ACHN (cell line): ENCODE measurements around the gene USB1.

Source experiments
- DNase-seq: peaks from one replicate; pipeline ENCODE4 v3.0.0-alpha.2; 2015
- in situ Hi-C: cut with HindIII; loops from 2 replicates; pipeline ENCODE4 v1.10.0; 2017; ENCODE audit warnings: low sequenced_read_pairs, low pct_ligation_motif_present, low pct_unique_long_range_greater_than_20kb

Gene USB1

GRCh38 chr16:58053682-58054005 lies 52.4 kb downstream of the USB1 start:
- no peak for DNase-seq
- in situ Hi-C loops: no loop called here

- DNase-seq: no peak
Observed at GRCh38 chr16:58054289-58054688, 53.1 kb downstream of the USB1 start.

DNA sequence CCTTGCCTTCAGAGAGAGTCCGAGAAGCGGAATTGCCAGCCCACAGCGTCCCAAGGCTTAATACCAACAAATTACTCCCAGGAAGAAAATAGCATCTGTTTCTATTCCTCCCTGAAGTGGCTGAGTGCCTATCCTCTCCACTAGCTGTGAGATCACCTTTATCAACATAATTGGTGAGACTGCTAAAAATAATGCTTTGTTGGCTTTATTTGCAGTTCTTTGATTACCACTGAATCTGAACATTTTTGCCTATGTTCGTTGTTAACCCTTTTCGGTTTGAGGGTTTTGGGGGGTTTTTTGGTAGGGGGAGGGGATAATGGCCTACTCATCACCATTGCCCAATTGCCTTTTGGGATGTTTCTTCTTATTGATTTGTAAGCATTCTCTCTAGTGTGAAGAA lies 55.4 kb downstream of the USB1 start:
- no peak for DNase-seq
- in situ Hi-C loops: no loop called here

More at GRCh38 chr16:58054289-58054688, 53.1 kb downstream of the USB1 start:
- in situ Hi-C loops: no loop called here

DNA sequence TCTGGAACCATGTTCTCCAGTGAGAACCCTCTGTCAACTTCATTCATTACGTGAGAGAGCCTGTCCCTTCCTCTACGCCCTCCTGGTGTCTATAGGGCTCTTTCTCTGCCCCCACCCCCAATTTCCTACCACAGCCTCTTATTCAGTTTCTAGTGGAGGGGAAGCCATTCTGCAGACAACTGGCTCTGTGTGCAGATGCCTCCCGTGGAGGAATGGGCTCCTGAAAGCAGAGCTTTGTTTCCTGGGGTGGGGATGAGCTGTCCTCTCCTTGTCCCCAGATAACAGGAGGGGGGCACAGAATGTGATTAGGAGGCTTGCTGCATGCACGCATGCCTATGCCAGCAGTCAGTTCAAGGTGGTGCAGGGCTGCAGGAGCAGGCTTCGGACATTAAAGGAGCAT lies 55.9 kb downstream of the USB1 start:
- in situ Hi-C loops: no loop called here
- no peak for DNase-seq

DNA sequence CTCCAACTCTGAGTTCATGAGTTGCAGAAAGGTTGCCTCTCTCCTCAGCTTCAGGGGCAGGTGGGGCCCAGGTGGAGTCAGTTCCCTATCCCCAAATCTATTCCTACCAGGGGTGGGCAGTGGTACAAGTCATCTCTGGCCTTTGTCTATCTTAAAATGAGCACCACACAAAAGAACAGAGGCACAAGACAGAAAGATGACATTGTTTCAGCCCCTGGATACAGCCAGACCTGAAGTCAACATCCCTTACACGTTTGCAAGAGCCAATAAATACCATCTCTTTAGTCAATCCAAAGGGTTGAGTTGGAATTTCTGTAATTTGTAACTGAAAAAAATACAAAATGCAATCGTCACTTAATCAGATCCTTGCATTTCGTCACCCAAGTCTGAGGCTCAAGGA lies 56.6 kb downstream of the USB1 start:
- in situ Hi-C loops: no loop called here
- no peak for DNase-seq

DNA sequence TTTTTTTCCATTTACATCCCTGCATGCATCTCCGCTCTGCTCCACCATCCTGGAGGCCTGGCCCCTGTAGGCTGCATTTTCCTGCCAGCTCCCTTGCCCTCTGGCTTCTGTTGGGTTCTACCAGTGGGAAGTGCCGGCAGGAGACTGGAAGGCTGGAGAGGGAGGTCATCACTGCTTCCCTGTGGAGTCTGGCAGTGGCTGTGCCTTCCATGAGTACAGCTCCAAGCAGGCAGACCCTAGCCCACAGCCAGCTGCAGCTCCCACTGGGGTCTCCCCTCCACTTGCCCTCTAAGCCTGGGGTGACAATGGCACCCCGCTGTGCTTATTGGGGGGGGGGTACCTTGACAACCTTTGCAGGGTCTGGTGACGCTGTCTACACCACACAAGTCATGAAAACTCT lies 61.6 kb downstream of the USB1 start:
- in situ Hi-C loops: no loop called here
- DNase-seq: no peak

GRCh38 chr16:58063377-58064076 lies 62.3 kb downstream of the USB1 start:
- DNase-seq: no peak
- in situ Hi-C loops: no loop called here

- in situ Hi-C loops: no loop called here
- DNase-seq: no peak
Observed at GRCh38 chr16:58070585-58070984, 69.4 kb downstream of the USB1 start.
